SJCRH30 (cell line): ENCODE measurements around the gene GTF3C1. TPM values are rescaled to one million over a fixed set of nuclear protein-coding genes. Genes with fewer than 3 reads are reported as not detected.

Experiments
- DNase-seq, 2 experiments: peaks; one replicate each; pipeline ENCODE4 v3.0.0-alpha.2; 2015 to 2020
- H3K27ac ChIP-seq: fragments of 250-450 bp; sonication (Bioruptor Pico); 2 replicates; pipeline ENCODE4 v1.5.1; 2020; ENCODE audit warnings: mild to moderate bottlenecking, moderate library complexity
- H3K27me3 ChIP-seq: fragments of 250-450 bp; sonication (Bioruptor Pico); 2 replicates; pipeline ENCODE4 v1.5.1; 2020; ENCODE audit warnings: mild to moderate bottlenecking, moderate library complexity
- H3K36me3 ChIP-seq: fragments of 250-450 bp; sonication (Bioruptor Pico); 2 replicates; pipeline ENCODE4 v1.5.1; 2020; ENCODE audit warnings: mild to moderate bottlenecking, moderate library complexity
- H3K4me1 ChIP-seq: fragments of 250-450 bp; sonication (Bioruptor Pico); 2 replicates; pipeline ENCODE4 v1.5.1; 2020; ENCODE audit warnings: mild to moderate bottlenecking, moderate library complexity
- H3K4me3 ChIP-seq: fragments of 250-450 bp; sonication (Bioruptor Pico); 2 replicates; pipeline ENCODE4 v1.5.1; 2020; ENCODE audit warnings: mild to moderate bottlenecking, moderate library complexity
- H3K9me3 ChIP-seq: fragments of 250-450 bp; sonication (Bioruptor Pico); replicated peaks from 2 replicates; pipeline ENCODE4 v1.5.1; 2020; ENCODE audit warnings: mild to moderate bottlenecking, moderate library complexity
- total RNA-seq: library from RNA; depleted of rRNA; stranded (reverse); fragments of >200 nt; shearing (Covaris generic); gene quantifications from 2 replicates; pipeline ENCODE4 v1.2.3, GENCODE V29; 2014

GTF3C1 gene
- total RNA-seq, 1 experiment from 2014 or later: 124 TPM

DNA sequence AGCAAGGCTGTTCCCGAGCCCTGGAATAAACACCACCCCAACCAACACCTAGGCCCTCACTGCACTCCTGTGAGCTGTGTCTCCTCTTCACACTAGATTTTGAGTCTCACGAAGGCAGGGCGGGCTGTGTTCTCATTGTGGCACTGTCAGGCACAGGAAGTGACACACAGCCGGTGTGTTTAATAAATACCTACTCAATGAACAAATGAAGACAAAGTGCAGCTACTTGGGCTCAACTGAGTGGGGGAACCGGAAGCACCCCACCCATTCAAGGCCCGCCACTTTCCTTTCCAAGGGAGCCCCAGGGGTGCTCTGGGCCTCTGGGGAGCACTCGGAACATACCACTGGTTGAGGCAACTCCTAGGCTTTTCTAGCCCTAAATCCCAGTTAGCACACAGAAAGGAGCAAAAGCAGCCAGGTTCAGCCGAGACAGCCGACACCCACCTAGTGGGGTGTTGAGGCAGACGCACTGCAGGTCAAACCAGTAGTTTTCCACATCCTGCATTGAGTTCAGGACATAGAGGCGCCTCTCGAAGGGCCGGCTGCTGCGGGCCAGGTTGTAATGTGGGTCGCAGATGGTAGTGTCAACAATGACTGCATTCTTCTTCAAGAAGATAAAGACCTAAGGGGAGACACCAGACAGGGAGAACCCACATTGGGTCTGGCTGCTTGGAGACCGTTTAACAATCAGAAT lies 57.7 kb downstream of the GTF3C1 start:
- peaks cover 54% of the 10 kb centered on the region for H3K36me3 ChIP-seq
- H3K27ac ChIP-seq: no peak overlapping the region
- no peaks in the 10 kb centered on the region for H3K27me3 ChIP-seq
- H3K4me3 ChIP-seq: no peak overlapping the region
- H3K4me1 ChIP-seq: no peaks in the 10 kb centered on the region
- no peak for DNase-seq
- no peaks in the 10 kb centered on the region for H3K9me3 ChIP-seq

DNA sequence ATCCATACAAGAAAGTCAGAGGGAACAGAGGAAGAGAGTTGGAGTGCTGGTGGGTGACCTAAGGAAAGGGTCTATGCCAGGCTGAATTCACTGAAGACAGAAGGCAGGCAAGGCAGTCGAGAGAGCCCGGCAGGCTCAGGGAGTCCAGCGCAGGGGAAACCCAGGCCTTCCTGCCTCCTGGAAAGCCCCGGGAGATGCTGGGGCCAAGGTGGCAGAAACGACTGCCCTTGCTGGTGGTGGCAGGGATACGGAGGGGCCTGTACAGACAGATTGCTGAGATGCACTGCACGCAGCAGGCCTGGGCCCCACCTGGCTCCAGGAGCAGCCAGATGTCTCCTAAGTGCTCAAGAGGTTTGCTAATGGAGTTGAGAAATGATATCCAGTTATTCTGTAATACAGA lies 59.8 kb downstream of the GTF3C1 start:
- Histone ChIP-seq H3K27ac (no peak overlapping the region), H3K4me3 (no peak overlapping the region), H3K36me3 (peaks cover 64% of the 10 kb centered on the region)

DNA sequence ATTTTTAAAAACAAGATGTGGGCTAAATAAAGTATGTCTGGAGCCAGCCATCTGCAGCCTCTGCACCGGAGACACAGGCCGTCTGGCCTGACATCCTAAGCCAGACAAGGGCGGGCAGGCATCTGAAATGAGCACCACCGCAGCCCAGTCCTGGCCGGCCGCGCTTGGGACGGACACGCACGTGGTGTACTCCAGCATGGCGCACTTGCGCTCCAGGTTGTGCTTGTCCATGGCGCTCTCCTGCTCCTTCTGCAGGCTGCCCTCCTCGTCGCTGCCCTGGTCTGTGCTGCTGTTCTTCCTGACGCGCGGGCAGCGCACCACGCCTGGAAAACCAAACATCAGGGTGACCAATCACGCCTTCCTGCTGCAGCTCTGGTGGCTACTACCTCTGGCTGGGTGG lies 60.3 kb downstream of the GTF3C1 start:
- no peaks in the 10 kb centered on the region for H3K4me1 ChIP-seq
- no peaks in the 10 kb centered on the region for H3K9me3 ChIP-seq
- no peak overlapping the region for H3K27ac ChIP-seq
- H3K36me3 ChIP-seq: peaks cover 64% of the 10 kb centered on the region
- H3K4me3 ChIP-seq: no peak overlapping the region
- H3K27me3 ChIP-seq: no peaks in the 10 kb centered on the region
- no peak for DNase-seq

More for the DNA sequence above, 59.8 kb downstream of the GTF3C1 start:
- DNase-seq: no peak
- no peaks in the 10 kb centered on the region for H3K27me3 ChIP-seq
- H3K4me1 ChIP-seq: no peaks in the 10 kb centered on the region
- H3K9me3 ChIP-seq: no peaks in the 10 kb centered on the region

DNA sequence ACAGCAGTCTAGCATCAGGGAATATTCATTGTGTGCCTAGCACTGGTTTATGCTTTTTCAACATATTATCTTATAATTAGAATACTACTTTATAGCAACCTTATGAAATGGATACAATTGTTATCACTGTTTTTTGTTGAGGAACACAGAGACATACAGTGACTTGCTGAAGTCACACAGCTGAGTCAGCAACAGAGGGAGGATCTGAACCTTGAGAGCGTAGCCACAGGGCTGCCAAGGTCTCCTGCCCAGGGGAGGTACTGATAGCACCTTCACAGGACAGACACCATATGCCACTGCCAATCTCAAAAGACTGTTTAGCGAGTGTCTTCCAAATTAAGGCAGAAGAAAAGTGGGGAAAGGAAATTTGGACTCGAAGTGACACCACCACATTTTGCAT lies 63.0 kb downstream of the GTF3C1 start:
- Histone ChIP-seq H3K9me3 (no peaks in the 10 kb centered on the region), H3K4me3 (no peak overlapping the region), H3K27me3 (no peaks in the 10 kb centered on the region), H3K36me3 (peaks cover 71% of the 10 kb centered on the region), H3K4me1 (no peaks in the 10 kb centered on the region), H3K27ac (no peak overlapping the region)
- no peak for DNase-seq

DNA sequence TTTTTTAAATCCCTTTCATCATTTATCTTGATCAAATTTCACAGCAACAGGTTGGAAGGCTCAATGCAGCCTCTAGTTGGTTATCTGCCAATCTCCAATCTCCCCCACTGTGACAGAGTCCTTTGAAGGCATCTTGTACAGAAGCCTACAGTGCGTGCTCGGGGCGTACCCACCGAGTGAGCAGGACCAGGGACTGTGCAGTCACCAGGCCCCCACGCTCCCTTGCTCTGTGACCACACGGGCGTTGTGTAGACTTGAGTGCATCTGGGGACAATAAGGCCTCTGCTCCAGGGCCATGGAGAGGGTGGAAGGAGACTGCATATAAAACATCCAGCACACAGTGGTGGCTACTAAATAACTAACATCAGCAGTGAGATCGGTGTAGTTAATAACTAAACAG lies 63.4 kb downstream of the GTF3C1 start:
- no peaks in the 10 kb centered on the region for H3K4me1 ChIP-seq
- no peak for DNase-seq
- no peak overlapping the region for H3K27ac ChIP-seq
- no peak overlapping the region for H3K4me3 ChIP-seq
- H3K27me3 ChIP-seq: no peaks in the 10 kb centered on the region
- peaks cover 73% of the 10 kb centered on the region for H3K36me3 ChIP-seq
- no peaks in the 10 kb centered on the region for H3K9me3 ChIP-seq

DNA sequence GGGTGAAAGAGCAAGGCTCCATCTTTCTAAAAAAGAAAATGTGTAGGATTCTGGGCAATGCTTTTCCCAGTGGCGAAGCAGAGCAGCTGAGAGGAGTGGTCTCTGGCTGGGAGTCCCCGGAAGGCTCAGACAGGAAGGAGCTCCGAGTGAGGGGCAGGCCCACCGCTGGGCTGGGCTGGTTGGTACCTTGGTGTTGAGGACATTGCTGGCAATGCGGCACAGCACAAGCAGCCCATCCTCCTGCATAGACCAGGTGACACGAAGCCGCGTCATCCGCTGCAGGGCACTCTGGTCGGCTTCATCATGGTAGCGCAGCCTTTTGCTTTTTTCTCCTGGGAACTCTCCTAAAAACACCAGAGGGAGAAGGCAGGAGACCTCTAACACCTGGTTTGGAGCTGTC lies 63.9 kb downstream of the GTF3C1 start:
- Histone ChIP-seq H3K27me3 (no peaks in the 10 kb centered on the region), H3K27ac (no peak overlapping the region), H3K4me1 (no peaks in the 10 kb centered on the region), H3K9me3 (no peaks in the 10 kb centered on the region), H3K36me3 (peaks cover 72% of the 10 kb centered on the region), H3K4me3 (no peak overlapping the region)
- no peak for DNase-seq

DNA sequence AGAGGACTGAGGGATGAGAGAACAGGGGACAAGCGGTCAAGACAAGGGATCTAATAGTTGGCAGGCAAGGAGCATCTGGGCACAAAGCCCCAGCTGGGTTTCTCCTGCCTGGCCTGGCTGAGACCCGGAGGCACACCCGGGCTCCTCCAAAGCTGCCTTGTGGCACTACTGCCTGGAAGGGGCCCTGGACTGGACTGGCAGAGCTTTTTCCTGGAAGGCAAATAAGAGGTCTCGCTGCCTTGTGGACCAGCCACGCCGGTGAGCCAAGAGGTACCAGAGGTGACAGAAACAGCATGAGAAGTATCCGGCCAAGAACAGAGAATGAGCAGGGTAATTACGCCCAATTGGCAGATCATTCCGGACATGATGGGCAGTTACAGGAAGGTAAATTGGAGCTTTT lies 64.6 kb downstream of the GTF3C1 start:
- no peak for DNase-seq
- no peak overlapping the region for H3K4me3 ChIP-seq

DNA sequence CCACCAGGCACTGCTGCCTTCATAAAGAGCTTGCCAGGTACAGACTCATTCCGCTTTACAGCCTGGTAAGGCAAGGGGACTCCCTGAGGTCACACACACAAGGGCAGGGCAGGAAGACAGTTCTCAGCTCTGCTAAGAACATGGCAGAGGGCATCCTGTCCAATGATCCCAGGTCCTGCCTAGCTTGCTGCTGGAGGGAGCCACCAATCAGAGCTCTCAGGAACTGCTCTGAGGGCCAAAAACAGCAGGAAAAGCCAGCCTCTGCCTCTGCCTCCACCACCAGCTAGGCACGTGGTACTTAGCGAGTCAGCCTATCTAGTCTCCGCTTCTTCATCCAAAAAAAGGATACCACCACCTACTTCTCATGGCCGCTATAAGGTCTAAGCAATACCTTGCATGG lies 66.1 kb downstream of the GTF3C1 start:
- H3K4me3 ChIP-seq: no peak overlapping the region
- H3K4me1 ChIP-seq: no peaks in the 10 kb centered on the region
- no peaks in the 10 kb centered on the region for H3K9me3 ChIP-seq
- no peaks in the 10 kb centered on the region for H3K27me3 ChIP-seq
- H3K27ac ChIP-seq: no peak overlapping the region
- peaks cover 73% of the 10 kb centered on the region for H3K36me3 ChIP-seq
- no peak for DNase-seq

More for the DNA sequence above, 64.6 kb downstream of the GTF3C1 start:
- Histone ChIP-seq H3K27ac (no peak overlapping the region), H3K27me3 (no peaks in the 10 kb centered on the region), H3K9me3 (no peaks in the 10 kb centered on the region), H3K36me3 (peaks cover 74% of the 10 kb centered on the region), H3K4me1 (no peaks in the 10 kb centered on the region)

DNA sequence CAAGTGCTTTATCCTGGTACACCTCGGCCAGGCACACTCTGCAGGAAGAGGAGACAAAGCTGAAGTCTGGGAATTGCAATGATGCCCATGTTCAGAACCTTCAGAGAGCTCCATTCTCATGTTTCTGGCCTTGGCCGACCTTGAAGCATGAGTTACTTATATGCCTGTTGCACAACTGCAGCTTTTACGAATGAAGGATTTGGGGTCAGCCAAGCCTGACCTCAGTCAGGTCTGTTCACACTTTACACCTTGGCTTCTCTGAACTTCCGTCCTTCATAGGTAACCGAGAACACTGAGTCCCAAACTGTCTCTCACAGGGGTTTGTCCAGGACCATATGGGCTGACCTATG lies 66.7 kb downstream of the GTF3C1 start:
- H3K27me3 ChIP-seq: no peaks in the 10 kb centered on the region
- DNase-seq: no peak

DNA sequence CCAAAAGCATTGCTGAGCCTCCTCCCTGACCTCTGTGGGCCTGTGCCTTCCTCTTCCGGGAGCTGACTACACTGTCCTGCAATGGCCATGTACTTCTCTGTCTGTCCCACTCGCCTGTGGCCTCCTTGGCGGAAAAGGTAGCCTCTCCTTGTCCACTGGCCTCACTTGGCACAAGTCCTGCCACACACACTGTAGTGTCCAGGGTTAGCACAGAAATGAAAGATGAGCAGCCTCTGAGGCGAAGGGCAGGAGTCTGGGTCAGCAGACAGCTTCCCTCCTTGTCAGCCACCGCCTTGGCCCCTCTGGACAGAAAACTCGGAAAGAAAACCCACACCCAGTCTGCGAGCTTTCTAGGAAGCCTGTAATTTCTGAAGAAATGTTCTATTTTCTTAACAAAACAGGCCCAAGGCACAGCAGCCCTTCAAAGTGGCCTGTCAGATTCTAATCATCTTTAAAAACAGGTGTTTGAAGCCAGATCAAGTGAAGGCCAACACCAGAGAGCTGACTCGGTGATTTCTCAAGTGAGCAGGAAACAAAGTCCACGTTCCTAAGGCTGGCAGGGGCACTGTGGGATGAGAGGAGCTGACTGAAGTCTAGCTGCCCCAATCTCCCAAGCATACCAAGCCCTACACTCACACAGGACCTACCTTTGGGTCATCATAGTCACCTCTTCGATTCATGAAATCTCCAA lies 67.2 kb downstream of the GTF3C1 start:
- Histone ChIP-seq H3K9me3 (no peaks in the 10 kb centered on the region), H3K36me3 (peaks cover 75% of the 10 kb centered on the region), H3K27ac (no peak overlapping the region), H3K27me3 (no peaks in the 10 kb centered on the region), H3K4me3 (no peak overlapping the region), H3K4me1 (no peaks in the 10 kb centered on the region)
- no peak for DNase-seq

More for the DNA sequence above, 66.7 kb downstream of the GTF3C1 start:
- H3K9me3 ChIP-seq: no peaks in the 10 kb centered on the region
- H3K4me1 ChIP-seq: no peaks in the 10 kb centered on the region
- peaks cover 73% of the 10 kb centered on the region for H3K36me3 ChIP-seq
- no peak overlapping the region for H3K4me3 ChIP-seq
- no peak overlapping the region for H3K27ac ChIP-seq

DNA sequence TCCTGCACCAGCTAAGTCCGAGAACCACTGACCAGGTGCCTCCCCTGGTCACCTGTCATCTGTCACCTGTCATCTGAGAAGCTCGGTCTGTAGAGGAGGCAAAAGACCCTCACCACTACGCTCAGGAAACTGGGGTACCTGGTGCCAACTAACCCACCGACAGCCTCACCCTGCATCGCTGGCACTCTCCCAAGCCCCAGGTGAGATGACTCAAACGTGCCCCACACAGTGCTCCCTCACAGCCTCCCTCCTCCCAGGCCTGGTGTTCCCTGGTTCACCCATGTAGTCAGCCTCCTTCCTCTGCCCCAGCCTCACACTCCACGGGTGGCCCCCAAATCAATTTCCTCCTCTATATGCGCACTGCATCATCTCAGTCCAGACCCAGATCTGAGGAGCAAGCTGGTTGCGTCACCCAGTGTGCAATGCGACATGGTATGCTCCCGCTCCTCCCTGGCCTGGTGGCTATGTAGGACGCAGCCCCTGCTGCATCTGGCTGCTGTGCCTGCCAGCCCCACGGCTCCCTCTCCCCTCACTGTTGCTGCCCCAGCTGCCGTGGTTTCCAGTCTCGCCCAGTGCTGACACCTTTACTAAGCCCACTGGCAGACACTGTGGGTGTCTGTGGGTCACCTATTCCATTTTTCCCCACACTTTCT lies 68.3 kb downstream of the GTF3C1 start:
- H3K4me3 ChIP-seq: no peak overlapping the region
- H3K27ac ChIP-seq: no peak overlapping the region
- DNase-seq: no peak
- H3K36me3 ChIP-seq: peaks cover 79% of the 10 kb centered on the region
- no peaks in the 10 kb centered on the region; the same call in 1 of the 2 replicates for H3K4me1 ChIP-seq
- H3K9me3 ChIP-seq: no peaks in the 10 kb centered on the region
- H3K27me3 ChIP-seq: no peaks in the 10 kb centered on the region

DNA sequence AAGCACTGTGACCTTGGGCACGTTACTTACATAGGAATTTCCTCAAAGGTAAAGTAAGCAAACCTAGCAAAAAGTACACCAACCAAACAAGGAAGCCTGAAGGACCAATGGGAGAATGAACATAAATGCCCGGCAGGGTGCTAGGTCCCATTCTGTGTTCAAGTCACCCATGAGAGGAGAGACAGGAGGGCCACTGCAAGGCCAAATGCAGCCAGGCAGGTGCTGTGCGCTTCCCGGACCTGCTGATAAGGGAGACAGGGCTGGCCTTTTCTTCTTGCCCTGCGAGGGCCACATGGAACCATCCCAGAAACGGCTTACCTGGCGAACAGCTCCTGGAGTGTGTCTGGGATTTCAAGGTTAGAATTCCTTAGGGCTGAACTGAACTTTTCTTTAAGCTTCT lies 69.0 kb downstream of the GTF3C1 start:
- Histone ChIP-seq H3K36me3 (peaks cover 76% of the 10 kb centered on the region), H3K4me1 (peaks cover 5% of the 10 kb centered on the region; the same call in 1 of the 2 replicates), H3K27ac (no peak overlapping the region), H3K9me3 (no peaks in the 10 kb centered on the region), H3K27me3 (no peaks in the 10 kb centered on the region), H3K4me3 (no peak overlapping the region)
- no peak for DNase-seq

DNA sequence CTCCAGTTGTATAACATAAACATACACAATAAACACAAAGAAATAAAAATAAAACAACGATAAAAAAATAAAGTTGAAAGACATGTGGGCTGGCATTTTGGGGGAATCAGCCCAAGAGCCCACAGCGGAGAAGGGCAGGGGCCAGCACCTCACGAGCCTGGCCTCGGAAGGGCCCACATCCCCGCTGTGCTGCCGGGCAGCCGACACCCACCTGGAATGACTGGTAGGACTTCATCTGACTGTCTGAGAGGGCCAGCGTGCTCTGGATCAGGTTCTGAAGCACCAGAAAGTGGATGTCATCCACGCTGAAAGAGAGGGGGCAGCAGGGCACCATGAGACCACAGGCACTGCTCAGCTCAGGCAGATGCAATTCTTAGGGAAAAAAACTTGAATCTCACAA lies 73.5 kb downstream of the GTF3C1 start:
- Histone ChIP-seq H3K27me3 (no peaks in the 10 kb centered on the region), H3K36me3 (peaks cover 70% of the 10 kb centered on the region), H3K4me3 (no peak overlapping the region), H3K27ac (0 out of 2 replicates have a peak overlapping the region, but pooled peaks have one; percentile 3), H3K9me3 (no peaks in the 10 kb centered on the region), H3K4me1 (peaks cover 6% of the 10 kb centered on the region; the same call in 1 of the 2 replicates)
- no peak for DNase-seq

DNA sequence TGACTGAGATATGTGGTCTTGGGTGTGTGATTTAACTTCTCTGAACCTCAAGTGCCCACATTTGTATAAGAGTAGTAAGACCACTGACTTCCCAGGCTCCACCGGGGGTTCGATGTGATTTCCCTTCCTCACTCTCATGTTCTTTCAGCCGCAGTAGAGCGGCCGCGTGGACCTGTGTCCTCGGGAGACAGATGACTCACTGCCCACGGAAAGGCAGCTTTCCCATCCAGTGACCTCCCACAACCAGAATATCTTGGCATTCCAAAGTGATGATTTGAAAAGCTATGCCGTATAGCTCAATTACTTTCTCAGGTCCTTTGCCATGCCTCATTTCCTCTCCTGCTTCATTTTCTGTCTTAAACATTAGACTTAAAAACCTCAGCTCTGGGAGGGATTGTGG lies 74.2 kb downstream of the GTF3C1 start:
- Histone ChIP-seq H3K9me3 (no peaks in the 10 kb centered on the region), H3K36me3 (peaks cover 70% of the 10 kb centered on the region)
- peak; percentile 23 to 37 for DNase-seq

DNA sequence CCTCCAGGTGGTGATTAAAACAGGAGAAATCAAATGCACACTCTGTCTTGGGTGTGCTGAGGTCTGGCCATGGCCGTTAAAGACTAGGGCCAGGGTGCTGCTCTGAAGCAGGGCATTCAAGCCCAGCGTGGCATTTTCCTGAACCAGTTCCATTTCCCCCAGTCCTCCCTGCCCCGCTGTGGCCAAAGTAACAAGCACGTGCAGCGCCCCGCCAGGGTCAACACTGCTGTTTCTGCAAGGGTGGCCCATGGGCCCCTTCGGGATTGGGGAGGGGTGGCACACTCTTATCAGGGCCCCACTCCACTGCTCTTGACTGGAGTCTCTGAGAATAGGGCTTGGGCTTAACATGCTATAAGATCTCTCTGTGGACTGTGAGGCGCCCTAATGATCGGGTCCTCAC lies 74.8 kb downstream of the GTF3C1 start:
- no peak for DNase-seq
- H3K36me3 ChIP-seq: peaks cover 74% of the 10 kb centered on the region
- H3K27ac ChIP-seq: no peak overlapping the region
- peaks cover 6% of the 10 kb centered on the region; the same call in 1 of the 2 replicates for H3K4me1 ChIP-seq
- no peak overlapping the region for H3K4me3 ChIP-seq
- H3K27me3 ChIP-seq: no peaks in the 10 kb centered on the region
- H3K9me3 ChIP-seq: no peaks in the 10 kb centered on the region

More for the DNA sequence above, 74.2 kb downstream of the GTF3C1 start:
- no peaks in the 10 kb centered on the region for H3K27me3 ChIP-seq
- peaks cover 6% of the 10 kb centered on the region; the same call in 1 of the 2 replicates for H3K4me1 ChIP-seq
- no peak overlapping the region for H3K4me3 ChIP-seq
- 0 out of 2 replicates have a peak overlapping the region, but pooled peaks have one; percentile 3 for H3K27ac ChIP-seq
